ENCODE data around the gene GIPR.

DNA sequence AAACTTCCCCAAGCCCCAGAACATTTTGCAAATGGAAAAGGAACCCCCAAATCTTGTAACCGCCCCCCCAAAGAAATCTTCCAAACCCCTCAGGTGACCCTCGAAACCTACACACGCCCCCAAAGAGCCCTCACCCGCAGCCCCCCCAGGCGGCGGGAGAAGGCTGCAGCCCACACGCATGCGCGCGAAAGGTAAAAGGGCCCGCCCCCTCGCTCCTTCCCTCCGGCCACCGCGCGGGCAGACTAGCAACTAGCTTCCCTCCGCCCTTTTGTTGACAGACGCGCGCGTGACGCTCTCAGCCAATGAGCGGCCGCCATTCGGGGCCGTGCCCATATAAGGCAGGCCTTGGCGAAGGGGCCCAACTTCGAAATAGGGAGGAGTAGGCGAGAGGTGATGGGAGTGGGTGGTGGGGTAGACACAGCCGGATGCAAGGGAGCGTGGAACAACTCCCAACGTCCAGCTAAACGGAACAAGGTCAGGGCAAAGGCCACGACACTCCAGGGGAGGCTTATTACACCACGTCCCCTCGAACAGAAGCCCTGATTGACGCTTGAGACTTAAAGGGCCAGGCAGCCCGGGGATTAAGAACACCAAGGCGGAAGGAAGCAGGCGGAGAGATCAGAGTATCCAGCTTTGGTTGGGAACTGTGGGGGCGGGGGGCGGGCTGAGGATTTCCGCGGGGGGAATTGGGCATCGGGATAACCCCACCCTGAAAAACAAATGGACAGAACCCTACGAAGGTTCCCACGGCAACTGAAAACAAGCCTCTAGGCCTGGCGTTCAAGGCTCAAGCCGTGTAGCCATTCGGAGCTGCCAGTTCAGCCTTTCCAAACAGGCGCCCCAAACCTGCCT lies 49.3 kb downstream of the GIPR start:
- TF ChIP-seq CTCF (IDR thresholded peaks at IDR 0.05) (peak in 2 of 6 experiments; percentile 4 to 21), POLR2A (IDR thresholded peaks at IDR 0.05) (peak in 1 of 2 donors; percentile 89)

Data from thyroid gland (tissue), 4 donors.